ENCODE results near the gene FOXQ1.
A peak's percentile ranks its signal among the peaks of the same experiment; 100 is the strongest.
"Not testable (repeated sequence)": the region's sequence is repeated elsewhere in the genome, so short reads cannot be mapped to it uniquely, and the experiment has no call there.

FOXQ1 gene

DNA sequence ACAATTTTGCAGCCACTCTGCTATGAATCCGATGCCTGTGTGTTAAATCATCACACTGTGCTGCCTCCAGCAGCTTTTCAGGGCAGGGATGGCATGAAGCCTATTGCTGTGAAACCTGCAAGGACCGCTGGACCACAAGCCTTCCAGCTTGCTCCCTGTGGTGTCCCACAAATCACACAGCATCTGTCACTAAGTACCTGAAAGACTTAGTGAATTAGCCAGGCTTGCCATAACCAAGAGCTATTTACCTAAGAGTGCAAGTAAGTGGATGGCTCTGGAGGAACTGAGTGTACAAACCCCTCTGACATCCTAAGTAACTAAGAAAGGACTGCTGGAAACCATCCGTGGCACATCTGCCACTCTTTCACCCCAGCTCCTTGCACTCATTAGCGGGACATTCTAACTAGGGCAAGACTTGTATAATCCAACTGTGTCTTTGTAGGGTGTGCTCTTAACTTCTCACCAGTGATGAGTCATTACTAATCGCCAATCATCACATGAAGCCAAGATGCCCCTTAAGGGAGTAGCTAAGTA lies 34.7 kb downstream of the FOXQ1 start:
- no peak for DNase-seq
- no peak for TF ChIP-seq GATA1 (IDR thresholded peaks at IDR 0.05; ENCODE audit: low read depth, low read length)
- TF ChIP-seq POLR2A (IDR thresholded peaks at IDR 0.05; ENCODE audit: low read length) = no peak

- DNase-seq = no peak
- TF ChIP-seq GATA1 (IDR thresholded peaks at IDR 0.05; ENCODE audit: low read depth, low read length) = no peak
- no peak for TF ChIP-seq POLR2A (IDR thresholded peaks at IDR 0.05; ENCODE audit: low read length)
Observed at GRCh38 chr6:1347161-1347560, 35.3 kb downstream of the FOXQ1 start.

GRCh38 chr6:1348675-1349074 lies 36.8 kb downstream of the FOXQ1 start:
- no peak for DNase-seq
- no peak for TF ChIP-seq GATA1 (IDR thresholded peaks at IDR 0.05; ENCODE audit: low read depth, low read length)
- no peak for TF ChIP-seq POLR2A (IDR thresholded peaks at IDR 0.05; ENCODE audit: low read length)

DNA sequence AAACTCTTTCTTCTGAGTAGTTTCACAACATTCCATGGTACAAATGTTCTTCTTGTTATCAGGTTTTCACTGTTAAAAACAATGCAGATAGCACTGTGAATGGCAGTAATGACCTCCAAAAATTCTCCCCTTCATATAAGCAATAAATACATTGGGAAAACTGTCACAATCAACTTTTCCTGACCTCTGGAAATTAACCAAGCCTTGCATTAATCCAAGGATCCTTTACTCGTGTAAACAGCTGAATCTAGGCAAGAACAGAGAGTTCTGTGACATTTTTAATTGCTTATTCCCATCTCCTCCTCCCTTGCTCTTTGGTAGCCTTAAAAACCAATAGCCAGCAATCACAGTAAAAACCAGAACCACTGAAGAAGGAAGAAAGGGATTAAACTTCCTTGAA lies 37.8 kb downstream of the FOXQ1 start:
- no peak for DNase-seq

GRCh38 chr6:1351381-1352008 lies 39.6 kb downstream of the FOXQ1 start:
- DNase-seq = no peak
- TF ChIP-seq GATA1 (IDR thresholded peaks at IDR 0.05; ENCODE audit: low read depth, low read length) (no peak), POLR2A (IDR thresholded peaks at IDR 0.05; ENCODE audit: low read length) (no peak)

More for the DNA sequence above, 37.8 kb downstream of the FOXQ1 start:
- TF ChIP-seq POLR2A (IDR thresholded peaks at IDR 0.05; ENCODE audit: low read length) (no peak), GATA1 (IDR thresholded peaks at IDR 0.05; ENCODE audit: low read depth, low read length) (no peak)

- DNase-seq = not testable (repeated sequence)
Observed at GRCh38 chr6:1355068-1355467, 43.2 kb downstream of the FOXQ1 start.

- not testable (repeated sequence) for DNase-seq
Observed at GRCh38 chr6:1361717-1362116, 49.8 kb downstream of the FOXQ1 start.

GRCh38 chr6:1362643-1363042 lies 50.7 kb downstream of the FOXQ1 start:
- no peak for TF ChIP-seq GATA1 (IDR thresholded peaks at IDR 0.05; ENCODE audit: low read depth, low read length)
- TF ChIP-seq POLR2A (IDR thresholded peaks at IDR 0.05; ENCODE audit: low read length) = no peak
- no peak for DNase-seq

DNA sequence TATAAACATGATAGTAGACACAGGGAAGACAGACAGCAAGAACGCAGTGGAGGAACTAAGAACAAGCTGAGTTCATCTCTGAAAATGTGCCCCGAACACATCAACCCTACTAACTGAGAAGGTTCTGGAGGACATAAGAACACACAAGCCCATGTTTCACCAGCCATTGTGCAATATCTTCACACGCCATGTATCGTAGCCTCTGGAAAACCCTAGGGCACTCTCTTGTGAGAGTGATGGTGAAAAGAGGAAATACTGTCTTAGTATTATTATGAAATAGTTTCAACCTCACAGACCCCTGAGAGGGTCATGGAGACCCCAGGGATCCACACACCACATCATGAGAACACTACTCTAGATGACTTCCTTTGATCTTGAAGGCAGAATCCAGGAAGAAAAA lies 51.4 kb downstream of the FOXQ1 start:
- DNase-seq = no peak
- TF ChIP-seq GATA1 (IDR thresholded peaks at IDR 0.05; ENCODE audit: low read depth, low read length) (no peak), POLR2A (IDR thresholded peaks at IDR 0.05; ENCODE audit: low read length) (no peak)

- TF ChIP-seq POLR2A (IDR thresholded peaks at IDR 0.05; ENCODE audit: low read length) = no peak
- no peak for TF ChIP-seq GATA1 (IDR thresholded peaks at IDR 0.05; ENCODE audit: low read depth, low read length)
- DNase-seq = peak in 1 of 2 experiments; percentile 26
Observed at GRCh38 chr6:1363729-1364572, 52.1 kb downstream of the FOXQ1 start.

All from erythroblast (primary cell).